HG02763 (cell line): ENCODE measurements around the gene GFI1.

Experiments
- ATAC-seq: cut with Tn5 transposase; IDR thresholded peaks from one replicate; pipeline ENCODE4 v1.9.1; 2021; ENCODE audit warnings: mild to moderate bottlenecking, moderate library complexity; ENCODE audit not compliant: unreplicated experiment

The GFI1 gene

DNA sequence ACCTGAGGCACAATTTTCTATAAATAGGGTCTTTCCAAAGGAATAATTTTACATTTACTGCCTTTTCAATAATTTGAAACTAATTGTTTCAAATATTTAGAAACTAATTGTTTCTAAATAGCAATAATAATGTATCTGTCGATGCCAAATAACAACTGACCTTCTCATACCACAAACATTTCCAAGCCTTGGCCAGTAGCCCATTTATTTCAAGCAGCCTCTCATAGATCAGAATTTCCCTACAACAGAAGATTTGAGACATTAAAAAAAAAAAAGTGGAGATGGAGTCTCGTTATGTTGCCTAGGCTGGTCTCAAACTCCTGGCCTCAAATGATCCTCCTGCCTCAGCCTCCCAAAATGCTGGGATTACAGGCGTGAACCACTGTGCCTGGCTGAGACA, 2.1 kb upstream of the GFI1 start:
- ATAC-seq, result no peak

DNA sequence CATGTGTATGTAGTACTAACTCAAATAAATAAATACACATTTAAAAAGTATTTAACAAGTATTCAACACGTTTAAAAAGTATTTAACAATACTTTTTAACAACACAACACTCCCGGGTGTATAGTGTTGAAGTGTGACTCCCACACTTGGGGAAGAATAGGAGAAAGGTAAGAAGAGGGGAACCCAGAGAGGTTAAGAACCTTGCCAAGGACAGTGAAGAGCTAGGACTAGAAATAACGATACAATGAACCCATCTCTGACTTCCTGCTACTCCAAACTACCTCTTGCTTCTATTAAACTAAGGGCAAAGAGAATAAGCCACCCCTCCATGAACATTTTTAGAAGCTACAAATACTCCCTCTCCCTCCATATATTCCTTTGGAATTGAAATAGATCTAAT, 1.7 kb upstream of the GFI1 start:
- ATAC-seq, result no peak

DNA sequence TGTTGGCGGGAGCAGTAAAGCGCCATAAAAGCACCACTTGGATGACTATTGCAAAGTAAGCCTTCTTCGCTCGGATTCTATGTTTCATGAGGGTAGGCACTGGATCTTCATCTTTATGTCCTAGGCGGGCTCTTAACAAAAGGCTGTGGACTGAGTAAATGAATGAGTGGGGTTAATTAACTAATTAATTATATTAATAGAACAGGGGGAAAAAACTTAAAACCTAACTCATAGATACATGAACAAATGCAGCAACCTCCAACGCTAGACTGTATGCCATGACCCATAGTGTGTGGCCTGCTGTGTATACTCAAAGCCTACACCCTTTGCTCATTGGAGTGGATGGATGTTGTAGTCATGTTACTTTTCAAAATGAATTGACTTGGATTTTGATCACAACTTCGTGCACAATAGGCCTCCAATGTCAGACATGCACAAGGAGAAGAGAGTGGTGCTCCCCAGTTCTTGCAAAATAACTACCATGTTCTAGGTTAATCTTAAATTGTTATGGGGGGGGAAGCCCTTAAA, 417 bp upstream of the GFI1 start:
- ATAC-seq, result no peak

DNA sequence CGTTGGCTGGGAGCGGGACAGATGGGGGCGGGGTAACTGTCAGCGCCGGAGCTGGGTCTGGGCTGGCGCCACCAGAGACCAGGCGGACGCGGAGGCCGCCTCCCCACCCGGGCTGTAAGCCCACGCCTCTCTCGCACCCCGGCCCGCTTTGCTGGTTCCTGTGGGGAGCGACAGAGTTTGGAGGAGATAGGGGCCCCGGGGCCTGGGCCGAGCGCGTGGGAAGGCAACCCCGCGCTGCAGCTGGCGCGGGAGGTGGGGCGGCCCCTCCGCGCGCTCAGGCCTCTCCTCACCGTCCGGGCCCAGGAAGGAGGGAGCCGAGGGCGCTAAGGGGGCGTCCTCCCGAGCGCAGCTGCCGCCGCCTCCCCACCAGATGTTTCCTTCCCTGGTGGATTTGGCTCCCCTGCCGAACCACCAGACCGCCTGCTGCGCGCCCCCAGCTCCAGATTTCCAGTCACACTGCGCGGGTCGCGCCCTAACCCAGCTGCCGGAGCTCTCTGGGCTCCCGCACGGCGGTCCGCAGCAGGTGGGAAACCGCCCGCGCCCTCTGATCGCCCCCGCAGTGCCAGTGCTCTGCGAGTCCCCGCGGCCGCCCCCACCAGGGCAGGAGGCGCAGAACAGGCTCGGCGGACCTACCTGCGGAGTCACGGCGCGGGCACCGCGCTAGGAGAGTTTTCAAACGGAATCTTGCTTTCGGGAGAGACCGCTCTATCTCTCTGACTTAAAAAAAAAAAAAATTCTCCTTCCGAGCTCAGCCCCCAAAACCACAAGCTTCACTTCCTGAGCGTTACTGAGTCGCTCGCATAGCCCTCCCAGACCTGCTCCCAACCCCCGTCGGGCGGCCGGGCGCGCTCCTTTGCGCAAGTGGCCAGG, 1.1 kb downstream of the GFI1 start:
- ATAC-seq, result peak; percentile 51

DNA sequence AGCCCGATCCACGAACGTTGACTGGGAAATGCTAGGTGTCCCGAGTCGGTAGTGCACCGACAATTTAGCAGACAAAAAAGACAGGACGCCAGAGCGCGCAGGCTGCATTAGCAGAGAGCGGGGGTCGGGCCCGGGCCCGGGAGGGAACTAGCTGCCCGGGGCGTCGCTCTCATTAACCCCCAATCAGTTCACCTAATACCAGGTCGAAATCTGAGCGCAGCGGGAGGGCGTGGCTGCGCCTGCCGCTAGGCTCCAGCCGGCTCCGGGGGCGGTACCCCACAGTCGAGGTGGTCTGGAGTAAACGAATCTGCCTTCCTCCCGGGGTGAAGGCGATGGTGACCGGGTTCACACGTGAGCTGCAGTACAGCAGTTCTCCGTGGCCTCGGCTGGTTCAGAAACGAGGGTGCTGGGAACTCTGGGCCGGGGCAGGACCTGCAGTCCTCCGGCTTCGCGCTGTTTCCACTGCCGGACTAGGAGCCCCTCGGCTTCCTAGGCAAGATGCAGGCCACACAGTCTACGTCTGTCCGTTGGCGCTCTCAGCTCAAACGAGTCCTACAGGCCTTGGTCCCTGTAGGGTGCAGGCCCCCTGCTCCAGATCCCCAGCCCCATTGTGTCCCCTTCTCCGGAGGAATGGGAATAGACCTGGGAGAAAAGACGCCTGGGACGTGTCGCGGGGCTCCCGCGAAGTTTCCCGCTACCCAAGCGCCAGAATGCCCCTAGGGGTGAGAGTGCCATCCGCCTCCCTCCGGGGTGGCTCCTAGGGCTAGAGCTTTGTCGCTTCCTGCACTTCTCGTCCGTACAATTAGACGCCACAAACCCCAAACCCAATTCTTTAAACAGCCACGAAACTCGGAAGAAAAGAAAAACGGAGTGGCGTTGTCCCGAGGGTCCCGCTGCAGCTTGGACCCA, 2.0 kb downstream of the GFI1 start:
- ATAC-seq, result peak; percentile 3

DNA sequence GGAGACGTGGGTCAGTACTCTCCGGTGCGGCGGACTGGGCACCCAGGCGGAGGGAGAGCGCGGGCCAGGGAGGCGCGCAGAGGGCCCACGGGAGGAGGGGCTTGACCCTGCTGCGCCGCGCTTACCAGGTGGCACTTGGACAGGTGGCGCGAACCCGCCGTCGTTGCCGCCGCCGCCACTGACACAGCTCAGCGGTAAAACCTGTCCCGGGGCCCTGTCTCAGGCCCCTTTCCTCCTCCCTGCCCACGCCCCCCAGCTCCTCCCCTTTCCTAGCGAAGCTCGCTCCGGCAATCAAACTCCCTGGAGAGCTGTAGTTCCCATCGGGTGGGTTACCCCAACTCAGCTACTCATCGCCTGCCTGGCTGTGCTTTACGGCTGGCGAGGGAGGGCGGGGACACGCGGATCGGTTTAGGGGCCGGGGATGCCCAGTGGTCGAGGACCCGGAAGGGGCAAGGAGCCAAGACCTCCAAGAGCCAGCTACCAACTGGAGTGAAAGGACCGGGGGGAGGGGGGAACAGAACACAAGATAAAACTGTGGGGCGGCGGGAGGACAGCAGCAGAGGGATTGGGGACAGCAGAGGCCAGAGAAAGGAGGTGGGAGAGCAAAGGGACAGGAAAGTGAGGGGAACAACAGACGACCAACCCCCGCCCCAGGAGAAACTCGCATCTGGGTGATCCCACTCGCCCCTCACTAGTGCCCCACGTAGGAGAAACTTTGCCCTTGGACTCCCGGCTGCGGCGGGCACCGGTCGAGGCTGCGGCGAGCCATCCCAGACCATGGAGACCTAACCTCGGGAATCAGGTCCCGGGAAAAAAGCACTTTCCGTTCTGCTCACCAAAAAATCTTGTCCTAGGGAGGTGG, 2.9 kb downstream of the GFI1 start:
- ATAC-seq, result no peak

DNA sequence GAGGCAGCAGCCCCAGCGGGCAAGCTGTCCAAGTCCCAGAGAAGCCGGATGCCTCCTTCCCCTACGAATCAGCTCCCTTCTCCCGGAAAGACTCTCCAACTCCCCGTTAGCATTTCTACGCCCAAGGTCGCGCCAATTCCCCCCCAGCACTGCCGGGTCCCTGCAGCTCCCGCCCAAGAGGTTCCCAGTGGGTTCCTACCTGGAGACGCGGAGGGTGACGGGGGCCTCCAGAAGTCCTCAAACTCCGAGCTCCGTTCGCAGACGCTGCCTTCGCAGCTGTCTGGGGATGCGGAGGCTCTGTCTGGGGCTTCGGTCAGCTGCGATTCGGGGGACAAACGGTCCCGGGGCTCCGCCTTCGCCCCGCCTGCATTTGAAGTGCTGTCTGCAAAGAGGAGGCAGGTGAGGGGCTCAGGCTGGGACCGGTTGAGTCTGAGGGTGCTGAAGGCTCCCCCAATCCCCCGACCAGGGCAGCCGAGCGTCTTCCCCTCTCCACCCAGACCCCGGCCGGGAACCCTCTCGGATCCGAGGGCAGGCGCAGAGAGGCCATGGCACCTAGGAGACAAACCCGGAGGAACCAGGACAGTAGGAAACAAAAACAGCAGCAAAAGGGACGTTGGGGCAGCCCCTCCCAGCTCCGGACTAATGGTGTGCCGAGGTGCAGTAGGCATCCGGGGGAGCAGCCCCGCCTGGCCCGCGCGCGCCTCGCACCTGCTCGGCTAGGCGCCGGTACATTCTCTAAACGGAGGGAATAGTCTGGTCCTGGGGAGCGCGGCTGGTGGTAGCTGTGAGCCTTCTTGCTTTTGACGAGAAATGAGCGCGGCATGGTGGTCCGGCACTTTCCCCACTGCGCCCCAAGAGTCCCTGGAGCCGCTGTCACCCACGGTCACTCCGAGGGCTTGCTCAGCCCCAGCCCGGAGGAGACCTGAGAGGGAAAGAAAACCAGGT, 3.8 kb downstream of the GFI1 start:
- no peak for ATAC-seq

DNA sequence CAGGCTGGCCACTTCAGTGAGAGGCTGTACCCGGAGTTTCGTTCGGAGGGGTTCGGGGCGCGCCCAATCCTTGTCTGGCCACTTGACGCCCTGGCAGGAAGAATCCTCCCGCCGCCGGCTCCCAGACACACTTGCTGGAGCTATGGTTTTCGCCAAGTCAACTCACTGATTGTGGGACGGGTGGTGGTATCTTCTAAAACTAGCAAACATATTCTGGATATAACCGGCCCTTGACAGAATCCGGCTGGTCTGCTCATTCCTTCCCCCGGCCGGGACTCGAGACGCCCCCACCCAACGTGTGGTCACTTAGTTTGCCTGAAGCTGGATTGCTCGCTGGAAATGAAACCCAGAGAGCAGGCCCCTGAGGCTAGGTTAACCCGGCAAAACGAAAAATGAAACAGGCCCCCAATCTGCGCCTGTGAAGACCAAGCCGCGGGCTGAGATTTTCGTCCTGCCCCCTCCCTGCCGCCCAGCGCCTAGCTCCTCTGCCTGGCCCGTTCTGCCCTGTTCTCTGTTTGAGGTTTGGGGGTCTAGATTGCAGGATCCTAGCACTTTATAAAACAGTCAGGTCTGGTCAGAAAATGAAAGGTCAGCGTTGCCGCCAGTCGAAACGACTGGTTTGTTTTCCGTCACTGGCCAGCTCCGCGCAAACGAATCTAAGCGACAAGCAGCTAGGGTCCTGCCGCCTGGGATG, 4.6 kb downstream of the GFI1 start:
- no peak for ATAC-seq

DNA sequence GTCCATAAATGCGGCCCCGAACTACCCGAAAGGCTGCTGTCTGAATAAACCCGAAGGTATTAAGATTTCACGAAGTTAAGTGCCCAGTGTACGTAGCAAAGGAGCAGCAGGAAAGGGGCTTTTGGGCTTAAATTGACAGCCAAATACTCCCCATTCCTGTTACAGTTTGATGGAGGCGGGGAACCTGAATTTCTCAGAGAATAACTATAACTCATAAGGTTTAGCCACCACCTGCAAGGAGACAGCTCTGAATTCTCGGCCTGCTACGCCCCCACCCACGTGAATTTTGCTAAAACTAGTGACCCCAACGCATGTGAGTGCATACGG, 5.2 kb downstream of the GFI1 start:
- ATAC-seq, result no peak

DNA sequence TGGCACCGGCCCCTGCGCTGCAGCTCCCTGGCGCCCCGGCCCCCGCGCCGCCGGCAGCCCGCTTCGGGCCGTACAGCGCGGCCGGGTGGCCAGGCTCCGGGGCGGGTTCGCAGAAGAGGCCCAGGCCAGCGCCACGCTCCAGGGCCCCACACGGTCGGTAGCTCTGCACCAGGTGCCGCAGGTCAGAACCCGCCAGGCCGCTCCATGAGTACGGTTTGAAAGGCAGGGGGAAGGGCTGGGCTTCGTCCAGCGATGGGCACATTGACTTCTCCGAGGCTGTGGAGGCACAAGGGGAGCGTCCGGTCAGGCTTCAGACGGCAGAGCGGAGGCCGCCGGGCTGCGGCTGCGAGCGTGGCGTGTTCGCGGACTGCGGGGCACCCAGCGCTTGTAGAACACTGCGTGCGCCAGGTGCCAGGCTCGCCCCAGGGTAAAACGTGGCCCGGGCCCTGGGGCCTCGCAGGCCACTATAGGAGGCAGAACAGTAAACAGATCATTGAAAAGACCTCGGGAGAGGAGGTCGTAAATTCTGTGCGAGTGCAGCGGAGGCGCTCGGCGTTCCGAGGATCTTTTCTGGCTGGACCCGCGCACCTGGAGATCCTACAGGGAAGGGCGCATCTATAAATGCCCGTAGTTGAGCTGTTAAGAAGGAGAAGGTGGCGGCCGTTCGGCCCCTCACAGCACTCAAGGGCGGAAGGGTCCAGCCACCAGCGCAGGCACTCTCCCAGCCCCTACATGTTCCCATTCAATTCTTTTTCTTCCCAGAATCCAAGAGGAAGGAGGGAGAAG, 5.7 kb downstream of the GFI1 start:
- ATAC-seq, result no peak

DNA sequence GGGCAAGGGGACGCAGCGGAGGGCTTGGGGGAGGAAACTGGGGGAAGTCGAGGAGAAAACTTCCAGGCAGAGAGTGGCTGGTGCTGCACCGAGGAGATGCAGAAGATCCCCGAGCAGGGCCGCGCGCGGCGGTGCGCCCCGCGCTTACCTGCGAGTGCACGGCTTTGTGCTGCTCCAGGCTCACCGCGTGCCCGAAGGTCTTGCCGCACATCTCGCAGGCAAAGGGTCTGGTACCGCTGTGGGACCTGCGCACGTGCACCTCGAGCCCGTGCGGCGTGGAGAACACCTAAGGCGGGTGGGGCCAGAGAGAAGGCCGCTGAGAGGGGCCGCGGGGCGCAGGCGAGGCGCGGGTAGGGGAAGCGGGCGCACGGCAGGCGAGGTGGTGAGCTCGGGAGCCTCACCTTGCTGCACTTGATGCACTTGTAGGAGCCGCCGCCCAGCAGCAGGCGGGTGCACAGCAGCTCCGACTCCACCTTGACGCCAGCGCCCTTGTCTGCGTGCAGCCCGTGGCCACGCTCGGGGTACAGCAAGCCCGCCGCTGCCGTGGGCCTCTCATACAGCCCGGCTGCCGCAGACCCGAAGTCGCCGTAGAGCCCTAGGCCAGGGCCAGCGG, 6.4 kb downstream of the GFI1 start:
- no peak for ATAC-seq

DNA sequence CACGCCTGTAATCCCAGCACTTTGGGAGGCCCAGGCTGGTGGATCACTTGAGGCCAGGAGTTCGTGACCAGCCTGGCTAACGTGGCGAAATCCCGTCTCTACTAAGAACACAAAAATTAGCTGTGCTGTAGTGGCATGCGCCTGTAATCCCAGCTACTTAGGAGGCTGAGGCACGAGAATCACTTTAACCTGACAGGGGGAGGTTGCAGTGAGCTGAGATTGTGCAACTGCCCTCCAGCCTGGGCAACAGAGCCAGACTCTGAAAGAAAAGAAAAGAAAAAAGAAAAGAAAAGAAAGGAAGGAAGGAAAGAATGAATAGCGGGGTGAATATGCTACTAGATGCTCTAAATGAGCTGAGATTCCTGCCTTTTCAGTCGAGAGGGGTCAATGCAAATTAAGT, 7.1 kb downstream of the GFI1 start:
- no peak for ATAC-seq

DNA sequence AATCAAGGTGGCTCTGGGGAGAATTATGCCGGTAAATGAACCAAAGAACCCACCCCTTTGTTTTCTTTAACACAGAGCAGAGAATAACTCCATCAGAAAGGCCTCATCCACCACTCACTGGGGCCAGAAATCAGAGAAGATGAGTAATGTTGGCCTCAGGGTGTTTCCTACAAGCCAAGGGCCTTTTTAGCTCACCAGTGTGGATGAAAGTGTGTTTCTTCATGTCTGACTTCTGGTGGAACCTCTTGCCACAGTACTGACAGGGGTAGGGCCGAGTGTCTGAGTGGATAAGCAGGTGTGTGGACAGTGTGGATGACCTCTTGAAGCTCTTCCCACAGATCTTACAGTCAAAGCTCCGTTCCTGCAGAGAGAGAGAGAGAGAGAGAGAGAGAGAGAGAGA, 8.3 kb downstream of the GFI1 start:
- no peak for ATAC-seq

DNA sequence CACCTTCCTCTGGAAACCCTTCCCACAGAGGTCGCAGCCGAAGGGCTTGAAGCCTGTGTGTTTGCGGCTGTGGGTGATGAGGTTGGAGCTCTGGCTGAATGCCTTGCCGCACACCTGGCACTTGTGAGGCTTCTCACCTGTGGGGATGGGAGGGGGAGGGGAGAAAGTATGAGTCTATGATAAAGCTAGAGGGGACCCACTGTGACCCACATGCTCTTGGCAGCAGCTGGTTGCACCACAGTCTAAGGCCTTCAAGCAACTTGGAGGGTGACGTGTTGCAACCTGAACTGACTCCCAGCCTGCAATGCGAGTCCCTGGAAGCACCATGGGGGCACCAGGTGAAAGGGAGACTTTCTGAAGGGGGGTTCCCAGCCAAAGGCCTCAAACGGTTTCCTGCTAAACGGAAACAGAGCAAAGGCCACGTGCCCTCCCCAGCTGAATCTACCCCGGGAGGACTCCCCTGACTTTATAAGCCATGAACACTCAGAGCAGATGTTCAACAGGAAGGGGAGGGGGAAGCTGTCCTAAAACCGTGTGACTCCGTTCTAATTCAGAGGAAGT, 10.6 kb downstream of the GFI1 start:
- no peak for ATAC-seq

DNA sequence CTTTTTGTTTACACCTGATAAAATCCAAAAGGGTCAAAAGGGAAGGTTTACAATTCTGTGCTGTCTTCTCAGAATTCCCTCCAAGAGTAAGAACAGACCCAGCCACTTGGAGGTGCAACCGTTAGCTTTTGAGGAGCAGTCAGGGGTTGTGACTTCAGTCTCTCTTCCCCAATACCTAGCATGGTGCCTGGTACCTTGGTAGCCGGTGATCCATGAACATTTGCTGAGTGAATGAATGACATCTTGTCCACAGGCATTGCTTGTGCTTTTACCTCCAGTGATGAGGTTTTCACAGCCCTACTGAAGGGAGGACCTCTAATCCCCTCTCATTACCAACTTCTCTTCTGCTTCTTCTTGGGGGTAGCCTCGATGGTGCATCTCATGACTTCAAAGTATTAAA, 11.7 kb downstream of the GFI1 start:
- ATAC-seq, result no peak

DNA sequence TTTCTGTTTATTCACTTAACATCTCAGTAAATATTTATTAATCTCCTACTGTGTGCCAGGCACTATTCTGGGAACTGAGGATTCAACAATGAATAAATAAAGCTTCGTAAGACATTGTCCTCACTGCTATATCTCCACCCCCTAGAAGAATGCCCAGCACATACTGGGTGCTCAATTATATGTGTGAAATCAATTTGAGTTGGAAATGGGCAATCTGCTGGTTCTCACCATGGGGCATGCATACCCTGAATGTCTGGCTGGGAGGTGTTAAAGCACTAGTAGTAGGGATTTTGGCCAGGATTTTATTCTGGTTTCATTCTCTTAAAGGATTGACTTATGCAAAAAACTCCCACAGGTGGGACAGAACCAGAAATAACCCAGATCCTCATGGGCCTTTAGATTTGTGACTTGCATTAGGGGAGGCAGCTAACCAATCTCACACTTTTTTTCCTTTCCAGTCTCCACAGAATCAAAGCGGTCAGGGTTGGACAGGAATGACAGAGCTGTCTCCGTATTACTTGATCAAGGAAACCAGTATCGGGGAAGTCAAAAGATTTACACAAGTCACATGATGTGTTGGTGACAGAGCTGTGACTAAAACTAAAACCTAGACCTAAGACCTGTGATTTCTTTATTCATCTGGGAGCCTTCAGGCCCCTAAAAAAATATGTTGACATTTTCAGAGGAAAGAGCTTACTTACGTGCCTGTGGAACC, 12.8 kb downstream of the GFI1 start:
- peak; percentile 56 for ATAC-seq

DNA sequence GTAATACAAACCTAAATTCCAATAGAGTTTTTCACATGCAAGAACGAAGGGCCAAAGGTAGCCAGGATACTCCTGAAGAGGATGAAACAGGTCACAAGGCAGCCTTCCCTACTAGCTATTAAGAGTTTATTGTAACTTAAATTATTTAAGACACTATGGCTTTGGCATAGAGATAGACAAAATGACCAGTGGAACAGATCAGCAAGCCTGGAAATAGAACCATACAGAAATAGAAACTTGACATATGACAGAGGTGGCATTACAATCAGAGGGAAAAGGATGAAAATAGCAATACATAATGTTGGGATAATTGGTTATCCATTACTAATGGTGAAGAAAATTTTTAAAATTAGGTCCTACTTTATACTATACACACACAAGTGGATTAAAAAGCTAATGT, 16.5 kb downstream of the GFI1 start:
- ATAC-seq, result no peak
